ENCODE results near the gene SIAH2.

DNA sequence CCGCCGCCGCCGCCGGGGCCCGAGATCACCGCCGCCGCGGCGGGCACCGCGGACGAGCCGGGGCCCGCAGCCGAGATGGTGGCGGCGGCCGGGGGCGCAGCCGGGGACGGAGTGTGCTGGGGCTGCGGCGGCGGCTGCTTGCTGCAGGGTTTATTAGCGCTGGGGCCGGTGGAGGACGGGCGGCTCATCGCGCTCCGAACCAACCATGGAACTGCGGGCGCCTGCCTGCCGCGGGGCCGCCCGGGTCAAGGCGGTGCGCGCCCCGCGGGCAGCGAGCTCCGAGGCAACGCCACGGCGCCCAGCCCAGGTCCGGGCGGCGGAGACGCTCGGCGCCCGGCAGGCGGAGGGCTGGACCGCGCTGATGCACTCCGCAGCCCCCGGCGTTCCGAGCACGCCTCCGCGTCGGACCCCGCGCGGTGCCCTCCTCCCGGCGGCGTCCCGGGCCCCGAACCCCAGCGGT, 277 bp downstream of the SIAH2 start:
- TF ChIP-seq, protein P1, sequence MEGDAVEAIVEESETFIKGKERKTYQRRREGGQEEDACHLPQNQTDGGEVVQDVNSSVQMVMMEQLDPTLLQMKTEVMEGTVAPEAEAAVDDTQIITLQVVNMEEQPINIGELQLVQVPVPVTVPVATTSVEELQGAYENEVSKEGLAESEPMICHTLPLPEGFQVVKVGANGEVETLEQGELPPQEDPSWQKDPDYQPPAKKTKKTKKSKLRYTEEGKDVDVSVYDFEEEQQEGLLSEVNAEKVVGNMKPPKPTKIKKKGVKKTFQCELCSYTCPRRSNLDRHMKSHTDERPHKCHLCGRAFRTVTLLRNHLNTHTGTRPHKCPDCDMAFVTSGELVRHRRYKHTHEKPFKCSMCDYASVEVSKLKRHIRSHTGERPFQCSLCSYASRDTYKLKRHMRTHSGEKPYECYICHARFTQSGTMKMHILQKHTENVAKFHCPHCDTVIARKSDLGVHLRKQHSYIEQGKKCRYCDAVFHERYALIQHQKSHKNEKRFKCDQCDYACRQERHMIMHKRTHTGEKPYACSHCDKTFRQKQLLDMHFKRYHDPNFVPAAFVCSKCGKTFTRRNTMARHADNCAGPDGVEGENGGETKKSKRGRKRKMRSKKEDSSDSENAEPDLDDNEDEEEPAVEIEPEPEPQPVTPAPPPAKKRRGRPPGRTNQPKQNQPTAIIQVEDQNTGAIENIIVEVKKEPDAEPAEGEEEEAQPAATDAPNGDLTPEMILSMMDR (IDR thresholded peaks at IDR 0.05), result peak in 1 of 6 experiments; percentile 16
- no peak for TF ChIP-seq POLR2A (IDR thresholded peaks at IDR 0.05)

All from Peyer's patch (tissue), 4 donors.